ENCODE data around the gene FYCO1.

- no peak for TF ChIP-seq POLR2A (IDR thresholded peaks at IDR 0.05; ENCODE audit: low read length)
- no peak for TF ChIP-seq CTCF (IDR thresholded peaks at IDR 0.05)
- TF ChIP-seq CHD4 (IDR thresholded peaks at IDR 0.05; ENCODE audit: borderline replicate concordance), result no peak
- no peak for TF ChIP-seq MAX (IDR thresholded peaks at IDR 0.05)
- TF ChIP-seq NFE2L2 (conservative IDR thresholded peaks at IDR 0.05; ENCODE audit: low read length), result no peak
- TF ChIP-seq SREBF2 (IDR thresholded peaks at IDR 0.05), result no peak
Observed at GRCh38 chr3:45873036-45873435, 122.6 kb downstream of the FYCO1 start.

Data from A549 (cell line).